SK-N-SH treated with all-trans-retinoic acid at 6 μM for 48 hours (cell line): Measurements from ENCODE around the gene RASA3.

ENCODE experiments used
- ATAC-seq: fragments of 200-7000 bp; cut with Tn5 transposase; 3 replicates; pipeline ENCODE4 v1.9.1; 2020; ENCODE audit warnings: mild to moderate bottlenecking, moderate library complexity
- ESRRG ChIP-seq: fragments of 250-450 bp; sonication (Bioruptor Pico); IDR thresholded peaks from 2 replicates; pipeline ENCODE4 v1.6.1; 2021; ENCODE audit warnings: mild to moderate bottlenecking
- GLIS3 ChIP-seq: fragments of 250-450 bp; sonication (Bioruptor Pico); IDR thresholded peaks from 2 replicates; pipeline ENCODE4 v1.5.0; 2020; ENCODE audit warnings: mild to moderate bottlenecking, moderate library complexity
- OSR1 ChIP-seq: fragments of 250-450 bp; sonication (Bioruptor Pico); IDR thresholded peaks from 2 replicates; pipeline ENCODE4 v1.8.0; 2022; ENCODE audit warnings: moderate library complexity, mild to moderate bottlenecking, inconsistent platforms
- PPARA ChIP-seq: fragments of 250-450 bp; sonication (Bioruptor Pico); IDR thresholded peaks from 2 replicates; pipeline ENCODE4 v1.5.0; 2020; ENCODE audit warnings: mild to moderate bottlenecking, borderline replicate concordance
- RARB ChIP-seq: fragments of 250-450 bp; sonication (Bioruptor Pico); IDR thresholded peaks from 2 replicates; pipeline ENCODE4 v1.8.0; 2021; ENCODE audit warnings: mild to moderate bottlenecking, moderate library complexity
- SNAI2 ChIP-seq: fragments of 250-450 bp; sonication (Bioruptor Pico); IDR thresholded peaks from 2 replicates; pipeline ENCODE4 v1.5.0; 2020; ENCODE audit warnings: mild to moderate bottlenecking, moderate library complexity
- TCF4 ChIP-seq: fragments of 250-450 bp; sonication (Bioruptor Pico); IDR thresholded peaks from 2 replicates; pipeline ENCODE4 v1.8.0; 2021; ENCODE audit warnings: mild to moderate bottlenecking, moderate library complexity, borderline replicate concordance
- TOX ChIP-seq: fragments of 250-450 bp; sonication (Bioruptor Pico); IDR thresholded peaks from 2 replicates; pipeline ENCODE4 v1.8.0; 2021; ENCODE audit warnings: mild to moderate bottlenecking, moderate library complexity, borderline replicate concordance
- ZC3H10 ChIP-seq: fragments of 250-450 bp; sonication (Bioruptor Pico); IDR thresholded peaks from 2 replicates; pipeline ENCODE4 v1.5.1; 2021; ENCODE audit warnings: mild to moderate bottlenecking, moderate library complexity
- ZFP30 ChIP-seq: fragments of 450-650 bp; formaldehyde crosslinking; IDR thresholded peaks from 2 replicates; pipeline ENCODE4 v1.5.0; 2022; ENCODE audit warnings: mild to moderate bottlenecking, moderate library complexity
- ZNF565 ChIP-seq: fragments of 450-650 bp; formaldehyde crosslinking; conservative IDR thresholded peaks from 2 replicates; pipeline ENCODE4 v1.5.0; 2020; ENCODE audit warnings: low read depth, mild to moderate bottlenecking, moderate library complexity
- ZNF70 ChIP-seq: fragments of 450-650 bp; formaldehyde crosslinking; IDR thresholded peaks from 2 replicates; pipeline ENCODE4 v1.5.0; 2020; ENCODE audit warnings: mild to moderate bottlenecking, moderate library complexity
- ZNF8 ChIP-seq: fragments of 450-650 bp; formaldehyde crosslinking; IDR thresholded peaks from 2 replicates; pipeline ENCODE4 v1.5.0; 2020; ENCODE audit warnings: mild to moderate bottlenecking, moderate library complexity
- TF ChIP-seq, protein P1 (sequence below): fragments of 250-450 bp; sonication (Bioruptor Pico); IDR thresholded peaks from 2 replicates; pipeline ENCODE4 v1.8.0; 2020; ENCODE audit warnings: mild to moderate bottlenecking, moderate library complexity, borderline replicate concordance
- TF ChIP-seq, protein P2 (sequence below): fragments of 250-450 bp; sonication (Bioruptor Pico); IDR thresholded peaks from 2 replicates; pipeline ENCODE4 v1.5.0; 2020; ENCODE audit warnings: mild to moderate bottlenecking, moderate library complexity
- TF ChIP-seq, protein P3 (sequence below): fragments of 250-450 bp; sonication (Bioruptor Pico); IDR thresholded peaks from 2 replicates; pipeline ENCODE4 v1.5.1; 2021; ENCODE audit warnings: mild to moderate bottlenecking, moderate library complexity

The RASA3 gene

DNA sequence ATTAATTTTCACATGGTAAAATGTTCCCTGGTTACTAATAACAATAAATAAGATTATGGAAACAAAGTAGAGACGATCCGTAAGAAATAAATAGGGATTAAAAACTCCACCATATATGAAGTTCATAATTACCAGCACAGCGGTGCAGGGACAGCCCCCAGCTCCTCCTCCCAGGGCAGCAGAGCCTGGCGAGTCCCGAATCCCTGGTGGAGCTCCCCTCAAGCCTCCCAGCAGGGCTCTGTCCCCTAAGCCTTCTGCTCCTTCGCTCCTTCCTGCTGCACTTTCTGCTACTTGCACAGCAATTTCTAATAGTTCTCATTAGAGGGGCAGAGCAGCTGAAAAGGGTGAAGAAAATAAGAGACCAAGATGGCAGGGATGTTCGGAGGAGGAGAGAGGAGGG, 43.6 kb downstream of the RASA3 start:
- TF ChIP-seq OSR1 = no peak
- no peak for TF ChIP-seq ZNF565 (CRISPR knock-in tag)
- TF ChIP-seq, protein P1, sequence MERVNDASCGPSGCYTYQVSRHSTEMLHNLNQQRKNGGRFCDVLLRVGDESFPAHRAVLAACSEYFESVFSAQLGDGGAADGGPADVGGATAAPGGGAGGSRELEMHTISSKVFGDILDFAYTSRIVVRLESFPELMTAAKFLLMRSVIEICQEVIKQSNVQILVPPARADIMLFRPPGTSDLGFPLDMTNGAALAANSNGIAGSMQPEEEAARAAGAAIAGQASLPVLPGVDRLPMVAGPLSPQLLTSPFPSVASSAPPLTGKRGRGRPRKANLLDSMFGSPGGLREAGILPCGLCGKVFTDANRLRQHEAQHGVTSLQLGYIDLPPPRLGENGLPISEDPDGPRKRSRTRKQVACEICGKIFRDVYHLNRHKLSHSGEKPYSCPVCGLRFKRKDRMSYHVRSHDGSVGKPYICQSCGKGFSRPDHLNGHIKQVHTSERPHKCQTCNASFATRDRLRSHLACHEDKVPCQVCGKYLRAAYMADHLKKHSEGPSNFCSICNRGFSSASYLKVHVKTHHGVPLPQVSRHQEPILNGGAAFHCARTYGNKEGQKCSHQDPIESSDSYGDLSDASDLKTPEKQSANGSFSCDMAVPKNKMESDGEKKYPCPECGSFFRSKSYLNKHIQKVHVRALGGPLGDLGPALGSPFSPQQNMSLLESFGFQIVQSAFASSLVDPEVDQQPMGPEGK = no peak
- TF ChIP-seq, protein P2, sequence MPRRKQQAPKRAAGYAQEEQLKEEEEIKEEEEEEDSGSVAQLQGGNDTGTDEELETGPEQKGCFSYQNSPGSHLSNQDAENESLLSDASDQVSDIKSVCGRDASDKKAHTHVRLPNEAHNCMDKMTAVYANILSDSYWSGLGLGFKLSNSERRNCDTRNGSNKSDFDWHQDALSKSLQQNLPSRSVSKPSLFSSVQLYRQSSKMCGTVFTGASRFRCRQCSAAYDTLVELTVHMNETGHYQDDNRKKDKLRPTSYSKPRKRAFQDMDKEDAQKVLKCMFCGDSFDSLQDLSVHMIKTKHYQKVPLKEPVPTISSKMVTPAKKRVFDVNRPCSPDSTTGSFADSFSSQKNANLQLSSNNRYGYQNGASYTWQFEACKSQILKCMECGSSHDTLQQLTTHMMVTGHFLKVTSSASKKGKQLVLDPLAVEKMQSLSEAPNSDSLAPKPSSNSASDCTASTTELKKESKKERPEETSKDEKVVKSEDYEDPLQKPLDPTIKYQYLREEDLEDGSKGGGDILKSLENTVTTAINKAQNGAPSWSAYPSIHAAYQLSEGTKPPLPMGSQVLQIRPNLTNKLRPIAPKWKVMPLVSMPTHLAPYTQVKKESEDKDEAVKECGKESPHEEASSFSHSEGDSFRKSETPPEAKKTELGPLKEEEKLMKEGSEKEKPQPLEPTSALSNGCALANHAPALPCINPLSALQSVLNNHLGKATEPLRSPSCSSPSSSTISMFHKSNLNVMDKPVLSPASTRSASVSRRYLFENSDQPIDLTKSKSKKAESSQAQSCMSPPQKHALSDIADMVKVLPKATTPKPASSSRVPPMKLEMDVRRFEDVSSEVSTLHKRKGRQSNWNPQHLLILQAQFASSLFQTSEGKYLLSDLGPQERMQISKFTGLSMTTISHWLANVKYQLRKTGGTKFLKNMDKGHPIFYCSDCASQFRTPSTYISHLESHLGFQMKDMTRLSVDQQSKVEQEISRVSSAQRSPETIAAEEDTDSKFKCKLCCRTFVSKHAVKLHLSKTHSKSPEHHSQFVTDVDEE = no peak
- no peak for TF ChIP-seq PPARA
- TF ChIP-seq GLIS3 (CRISPR knock-in tag) = no peak
- TF ChIP-seq RARB (CRISPR knock-in tag) = no peak
- TF ChIP-seq ZNF70 (CRISPR knock-in tag) = no peak
- TF ChIP-seq ZC3H10 (CRISPR knock-in tag) = no peak
- ATAC-seq = no peak

DNA sequence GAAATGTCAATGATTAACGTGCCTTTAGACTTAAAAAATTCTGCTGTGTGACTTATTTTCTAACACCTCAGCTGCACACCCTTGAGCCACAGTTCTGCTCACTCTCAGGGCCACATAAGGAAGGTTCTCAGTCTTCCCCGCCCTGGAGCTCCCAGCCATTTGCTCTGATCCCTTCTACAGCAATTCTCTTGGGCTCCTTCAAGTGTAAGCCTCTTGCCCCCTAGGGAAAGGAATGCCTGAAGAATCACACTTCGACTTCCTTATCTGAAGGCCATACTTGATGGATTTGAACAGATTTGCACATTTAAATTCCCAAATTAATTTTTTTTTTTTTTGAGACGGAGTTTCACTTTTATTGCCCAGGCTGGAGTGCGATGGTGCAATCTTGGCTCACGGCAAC, 44.2 kb downstream of the RASA3 start:
- no peak for ATAC-seq
- TF ChIP-seq SNAI2 (CRISPR knock-in tag) = no peak
- no peak for TF ChIP-seq ZNF565 (CRISPR knock-in tag)
- TF ChIP-seq, protein P2 = no peak
- TF ChIP-seq ZC3H10 (CRISPR knock-in tag) = no peak
- no peak for TF ChIP-seq TOX (CRISPR knock-in tag)
- TF ChIP-seq, protein P1 = no peak
- no peak for TF ChIP-seq ZNF8 (CRISPR knock-in tag)
- no peak for TF ChIP-seq RARB (CRISPR knock-in tag)
- no peak for TF ChIP-seq ZFP30 (CRISPR knock-in tag)
- no peak for TF ChIP-seq OSR1

DNA sequence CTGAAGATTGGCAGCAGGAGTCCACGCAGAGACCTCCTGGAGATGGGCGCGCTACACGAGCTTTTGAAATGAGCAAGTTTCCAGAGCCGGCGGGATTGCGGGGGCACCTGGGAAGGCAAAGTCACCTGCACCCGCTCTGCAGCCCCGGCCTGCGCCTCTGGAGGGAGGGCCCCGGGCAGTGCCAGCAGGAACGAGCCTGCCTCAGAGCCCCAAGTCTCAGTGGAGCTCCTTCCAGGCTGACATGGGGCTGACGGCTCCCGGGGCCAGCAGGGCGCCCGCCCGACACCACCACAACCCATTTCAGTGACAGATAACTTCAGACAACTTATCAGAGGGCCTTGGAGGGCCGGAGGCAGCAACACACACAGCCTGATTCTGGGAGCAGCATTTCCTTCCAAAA, 45.0 kb downstream of the RASA3 start:
- TF ChIP-seq, protein P3, sequence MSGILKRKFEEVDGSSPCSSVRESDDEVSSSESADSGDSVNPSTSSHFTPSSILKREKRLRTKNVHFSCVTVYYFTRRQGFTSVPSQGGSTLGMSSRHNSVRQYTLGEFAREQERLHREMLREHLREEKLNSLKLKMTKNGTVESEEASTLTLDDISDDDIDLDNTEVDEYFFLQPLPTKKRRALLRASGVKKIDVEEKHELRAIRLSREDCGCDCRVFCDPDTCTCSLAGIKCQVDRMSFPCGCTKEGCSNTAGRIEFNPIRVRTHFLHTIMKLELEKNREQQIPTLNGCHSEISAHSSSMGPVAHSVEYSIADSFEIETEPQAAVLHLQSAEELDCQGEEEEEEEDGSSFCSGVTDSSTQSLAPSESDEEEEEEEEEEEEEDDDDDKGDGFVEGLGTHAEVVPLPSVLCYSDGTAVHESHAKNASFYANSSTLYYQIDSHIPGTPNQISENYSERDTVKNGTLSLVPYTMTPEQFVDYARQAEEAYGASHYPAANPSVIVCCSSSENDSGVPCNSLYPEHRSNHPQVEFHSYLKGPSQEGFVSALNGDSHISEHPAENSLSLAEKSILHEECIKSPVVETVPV (CRISPR knock-in tag) = no peak
- TF ChIP-seq PPARA (no peak), ZFP30 (CRISPR knock-in tag) (no peak), OSR1 (no peak), TCF4 (CRISPR knock-in tag) (no peak), ESRRG (CRISPR knock-in tag) (no peak), ZNF8 (CRISPR knock-in tag) (no peak), SNAI2 (CRISPR knock-in tag) (no peak)
- ATAC-seq = no peak
